Adipose tissue (tissue), 3 donors: ENCODE measurements around the gene CYP46A1. TPM values are rescaled to one million over a fixed set of nuclear protein-coding genes. Genes with fewer than 3 reads are reported as not detected.

ENCODE experiments used
- polyA plus RNA-seq, 3 donors: library from polyadenylated mRNA; stranded (reverse); fragments of 200-250 nt; gene quantifications; one replicate each; pipeline ENCODE4 v1.2.3, GENCODE V29; 2013
- donor health status: healthy with polysubstance abuse.
- donor health status: Bipolar disorder and iron deficiency.
- donor health status: healthy.

CYP46A1 gene
- polyA plus RNA-seq, 3 donors = 0.84 to 1.6 (median 0.91) TPM

Other genes with a start within 250 kb of the CYP46A1 start
- 10 to 100 TPM; 19.8 to 45.5 (median 37.8) TPM for gene SETD3, start 203.4 kb upstream of the CYP46A1 start, polyA plus RNA-seq
- 10 to 100 TPM in 2 of 3 donors, 1 to 10 TPM in 1; 8.0 to 19.5 (median 11.8) TPM for gene CCNK, start 202.9 kb upstream of the CYP46A1 start, polyA plus RNA-seq
- 10 to 100 TPM in 1 of 3 donors, 1 to 10 TPM in 2; 3.8 to 14.8 (median 3.9) TPM for gene CCDC85C, start 80.1 kb upstream of the CYP46A1 start, polyA plus RNA-seq
- gene HHIPL1, start 39.2 kb upstream of the CYP46A1 start, polyA plus RNA-seq = 1 to 10 TPM in 1 of 3 donors, under 1 TPM in 2; 0.16 to 1.1 (median 0.90) TPM
- 10 to 100 TPM in 2 of 3 donors, 1 to 10 TPM in 1; 5.2 to 19.6 (median 14.1) TPM for gene EML1, start 109.1 kb downstream of the CYP46A1 start, polyA plus RNA-seq